Measurements from ENCODE around the gene CWC15.
"Not testable (repeated sequence)": the region's sequence is repeated elsewhere in the genome, so short reads cannot be mapped to it uniquely, and the experiment has no call there.

The CWC15 gene

DNA sequence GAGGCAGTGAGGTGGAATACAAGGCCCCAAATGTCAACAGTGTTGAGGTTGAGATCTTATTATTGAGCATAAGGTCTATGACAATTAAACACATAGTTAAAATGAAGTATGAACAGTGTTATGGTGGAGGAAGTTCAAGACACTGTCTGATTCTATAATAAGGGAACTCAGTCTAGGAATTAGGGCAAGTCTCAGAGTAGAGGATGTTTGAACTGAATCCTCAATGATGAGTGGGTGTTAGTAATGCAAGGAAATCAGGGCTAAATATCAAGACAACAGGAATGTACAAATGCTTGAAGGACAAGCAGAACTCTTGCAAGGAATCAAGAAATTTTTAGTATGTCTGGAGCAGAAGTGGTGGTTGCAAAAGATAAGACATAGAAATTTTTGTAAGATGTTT, 53.0 kb downstream of the CWC15 start:
- Histone ChIP-seq H3K27me3 (ENCODE audit: control insufficient read depth, insufficient read depth, low read length) (no peaks in the 10 kb centered on the region; the same call in 1 of the 2 replicates), H3K9me3 (ENCODE audit: control insufficient read depth, insufficient read depth, low read length) (no peaks in the 10 kb centered on the region), H3K4me1 (ENCODE audit: control insufficient read depth, insufficient read depth, low read length) (no peaks in the 10 kb centered on the region), H3K27ac (ENCODE audit: low read length) (no peak overlapping the region), H3K4me3 (ENCODE audit: low read length) (no peak overlapping the region), H3K36me3 (ENCODE audit: control insufficient read depth, insufficient read depth, low read length) (no peaks in the 10 kb centered on the region)
- DNase-seq (ENCODE audit: low read depth, low spot score), result no peak

- not testable (repeated sequence) for H3K36me3 ChIP-seq (ENCODE audit: control insufficient read depth, insufficient read depth, low read length); H3K9me3 ChIP-seq (ENCODE audit: control insufficient read depth, insufficient read depth, low read length); H3K27ac ChIP-seq (ENCODE audit: low read length); DNase-seq (ENCODE audit: low read depth, low spot score); H3K27me3 ChIP-seq (ENCODE audit: control insufficient read depth, insufficient read depth, low read length); H3K4me3 ChIP-seq (ENCODE audit: low read length); H3K4me1 ChIP-seq (ENCODE audit: control insufficient read depth, insufficient read depth, low read length)
- WGBS (ENCODE audit: insufficient coverage, insufficient read length), result no CpG with 5 or more reads among the region's 2 CpGs
Observed at GRCh38 chr11:94913718-94914394, 59.5 kb downstream of the CWC15 start.

- Histone ChIP-seq H3K36me3 (ENCODE audit: control insufficient read depth, insufficient read depth, low read length) (no peaks in the 10 kb centered on the region), H3K9me3 (ENCODE audit: control insufficient read depth, insufficient read depth, low read length) (no peaks in the 10 kb centered on the region), H3K4me3 (ENCODE audit: low read length) (no peak overlapping the region), H3K27me3 (ENCODE audit: control insufficient read depth, insufficient read depth, low read length) (no peaks in the 10 kb centered on the region), H3K4me1 (ENCODE audit: control insufficient read depth, insufficient read depth, low read length) (no peaks in the 10 kb centered on the region), H3K27ac (ENCODE audit: low read length) (no peak overlapping the region)
- DNase-seq (ENCODE audit: low read depth, low spot score), result no peak
- WGBS (ENCODE audit: insufficient coverage, insufficient read length), result no CpG with 5 or more reads among the region's 9 CpGs
Observed at GRCh38 chr11:94912806-94913205, 60.5 kb downstream of the CWC15 start.
